Caco-2 (cell line): ENCODE data around the gene RASGRF2. TPM values are rescaled to one million over a fixed set of nuclear protein-coding genes. Genes with fewer than 3 reads are reported as not detected.

Experiments used
- BruUV-seq: library from RNA; stranded (reverse); fragments of 400-500 nt; replicated peaks from 2 replicates; lab custom pipeline; 2021; lab: Mats Ljungman, UMichigan
- CTCF ChIA-PET: fragments of 300-600 bp; sonication (Branson Sonifier 250); formaldehyde crosslinking; loops from one replicate; lab custom pipeline; 2022; ENCODE audit warnings: antibody characterized with exemption; lab: Charles Lee
- POLR2A ChIA-PET: fragments of 300-600 bp; sonication (Branson Sonifier 250); formaldehyde crosslinking; loops from one replicate; lab custom pipeline; 2022; ENCODE audit warnings: antibody characterized with exemption; lab: Charles Lee
- DNase-seq, 2 experiments: peaks; one replicate each; pipeline versions ENCODE4 v3.0.0 to v3.0.0-alpha.2; 2020 to 2022
- H3K27me3 ChIP-seq: replicated peaks from 2 replicates; pipeline ENCODE4 v1.6.0; 2011; ENCODE audit warnings: low read length; ENCODE audit not compliant: control insufficient read depth, insufficient read depth
- H3K36me3 ChIP-seq: 2 replicates; pipeline ENCODE4 v1.5.1; 2011; ENCODE audit warnings: low read length; ENCODE audit not compliant: control insufficient read depth, insufficient read depth
- H3K4me1 ChIP-seq: fragments of 250-450 bp; sonication (Bioruptor Pico); 2 replicates; pipeline ENCODE4 v1.5.1; 2020; ENCODE audit warnings: mild to moderate bottlenecking
- H3K4me3 ChIP-seq: 2 replicates; pipeline ENCODE4 v1.5.1; 2011; ENCODE audit warnings: low read depth, mild to moderate bottlenecking, control low read depth, low read length
- H3K9me3 ChIP-seq: fragments of 250-450 bp; sonication (Bioruptor Pico); 2 replicates; pipeline ENCODE4 v1.5.1; 2020; ENCODE audit warnings: mild to moderate bottlenecking, moderate library complexity
- H3K27ac Mint-ChIP-seq: one replicate; pipeline ENCODE4 v1.8.0; 2022; ENCODE audit warnings: mixed read lengths; ENCODE audit not compliant: unreplicated experiment
- H3K27me3 Mint-ChIP-seq: one replicate; pipeline ENCODE4 v1.8.0; 2022; ENCODE audit warnings: mixed read lengths; ENCODE audit not compliant: insufficient read depth, unreplicated experiment
- H3K36me3 Mint-ChIP-seq: one replicate; pipeline ENCODE4 v1.8.0; 2022; ENCODE audit warnings: mild to moderate bottlenecking, mixed read lengths; ENCODE audit not compliant: insufficient read depth, unreplicated experiment
- H3K4me1 Mint-ChIP-seq: one replicate; pipeline ENCODE4 v1.8.0; 2022; ENCODE audit warnings: low read depth, mixed read lengths; ENCODE audit not compliant: unreplicated experiment
- H3K4me3 Mint-ChIP-seq: one replicate; pipeline ENCODE4 v1.8.0; 2022; ENCODE audit warnings: mild to moderate bottlenecking, moderate library complexity, mixed read lengths; ENCODE audit not compliant: unreplicated experiment
- H3K9me3 Mint-ChIP-seq: one replicate; pipeline ENCODE4 v1.8.0; 2022; ENCODE audit warnings: mixed read lengths; ENCODE audit not compliant: unreplicated experiment
- CTCF ChIP-seq, 2 experiments: fragments of 200-600 bp in 1 of 2; IDR thresholded peaks; 1 replicate in 1 of 2; 2 replicates in 1 of 2; pipeline versions ENCODE4 v1.5.1 to v1.8.0; 2011 to 2022; ENCODE audit warnings: antibody characterized with exemption in 1 of 2, control low read depth in 1 of 2, inconsistent platforms in 1 of 2, low read depth in 1 of 2, low read length in 1 of 2, mild to moderate bottlenecking in 1 of 2, moderate library complexity in 1 of 2; ENCODE audit not compliant: insufficient read depth in 1 of 2, severe bottlenecking in 1 of 2, unreplicated experiment in 1 of 2
- intact Hi-C: fragments of 100-400 bp; cut with micrococcal nuclease; formaldehyde crosslinking; loops from one replicate; pipeline ENCODE4 v1.10.0; 2022; ENCODE audit not compliant: unreplicated experiment
- total RNA-seq: library from RNA; stranded (reverse); gene quantifications from 2 replicates; pipeline ENCODE4 v1.2.3, GENCODE V29; 2022

Gene RASGRF2
- total RNA-seq, 1 experiment from 2014 or later = 23.1 TPM

GRCh38 chr5:81191726-81192372 is 231.7 kb downstream of the RASGRF2 start:
- ChIA-PET CTCF (no interaction called here), POLR2A (no interaction called here)
- peaks cover 11% of the 10 kb centered on the region for H3K4me1 Mint-ChIP-seq
- TF ChIP-seq CTCF (IDR thresholded peaks at IDR 0.05; ENCODE audit: insufficient read depth in 1 of 2, low read depth in 1 of 2, low read length in 1 of 2, severe bottlenecking in 1 of 2, unreplicated experiment in 1 of 2) = no peak
- no peak overlapping the region for H3K27ac Mint-ChIP-seq
- H3K9me3 Mint-ChIP-seq = no peaks in the 10 kb centered on the region
- Histone ChIP-seq H3K36me3 (no peaks in the 10 kb centered on the region), H3K27me3 (no peaks in the 10 kb centered on the region), H3K9me3 (no peaks in the 10 kb centered on the region), H3K4me3 (no peak overlapping the region), H3K4me1 (no peaks in the 10 kb centered on the region; the same call in 1 of the 2 replicates)
- no peaks in the 10 kb centered on the region for H3K36me3 Mint-ChIP-seq
- H3K4me3 Mint-ChIP-seq = no peak overlapping the region
- intact Hi-C loops = loop anchor here (10.0 kb wide), 1 partner anchor 227 kb away; the partner anchor contains the start of gene RASGRF2
- DNase-seq = no peak
- H3K27me3 Mint-ChIP-seq = no peaks in the 10 kb centered on the region
- BruUV-seq = no TSS peak

- H3K9me3 ChIP-seq = no peaks in the 10 kb centered on the region
- peak; percentile 14 to 30 for TF ChIP-seq CTCF (IDR thresholded peaks at IDR 0.05; ENCODE audit: insufficient read depth in 1 of 2, low read depth in 1 of 2, low read length in 1 of 2, severe bottlenecking in 1 of 2, unreplicated experiment in 1 of 2)
- intact Hi-C loops = loop anchor here (10.0 kb wide), 1 partner anchor 228 kb away; the partner anchor contains the start of gene RASGRF2
- H3K9me3 Mint-ChIP-seq = no peaks in the 10 kb centered on the region
- CTCF ChIA-PET = no interaction called here
- peaks cover 11% of the 10 kb centered on the region for H3K4me1 Mint-ChIP-seq
- no TSS peak for BruUV-seq
- POLR2A ChIA-PET = no interaction called here
- no peaks in the 10 kb centered on the region for H3K27me3 Mint-ChIP-seq
- no peaks in the 10 kb centered on the region for H3K36me3 Mint-ChIP-seq
- no peak overlapping the region for H3K4me3 Mint-ChIP-seq
- H3K27ac Mint-ChIP-seq = no peak overlapping the region
- DNase-seq = peak in 1 of 2 experiments; percentile 10
- H3K36me3 ChIP-seq = no peaks in the 10 kb centered on the region
- H3K4me3 ChIP-seq = no peak overlapping the region
- H3K27me3 ChIP-seq = no peaks in the 10 kb centered on the region
- H3K4me1 ChIP-seq = no peaks in the 10 kb centered on the region; the same call in 1 of the 2 replicates
These were observed 232.2 kb downstream of the RASGRF2 start for GRCh38 chr5:81192373-81192750.

DNA sequence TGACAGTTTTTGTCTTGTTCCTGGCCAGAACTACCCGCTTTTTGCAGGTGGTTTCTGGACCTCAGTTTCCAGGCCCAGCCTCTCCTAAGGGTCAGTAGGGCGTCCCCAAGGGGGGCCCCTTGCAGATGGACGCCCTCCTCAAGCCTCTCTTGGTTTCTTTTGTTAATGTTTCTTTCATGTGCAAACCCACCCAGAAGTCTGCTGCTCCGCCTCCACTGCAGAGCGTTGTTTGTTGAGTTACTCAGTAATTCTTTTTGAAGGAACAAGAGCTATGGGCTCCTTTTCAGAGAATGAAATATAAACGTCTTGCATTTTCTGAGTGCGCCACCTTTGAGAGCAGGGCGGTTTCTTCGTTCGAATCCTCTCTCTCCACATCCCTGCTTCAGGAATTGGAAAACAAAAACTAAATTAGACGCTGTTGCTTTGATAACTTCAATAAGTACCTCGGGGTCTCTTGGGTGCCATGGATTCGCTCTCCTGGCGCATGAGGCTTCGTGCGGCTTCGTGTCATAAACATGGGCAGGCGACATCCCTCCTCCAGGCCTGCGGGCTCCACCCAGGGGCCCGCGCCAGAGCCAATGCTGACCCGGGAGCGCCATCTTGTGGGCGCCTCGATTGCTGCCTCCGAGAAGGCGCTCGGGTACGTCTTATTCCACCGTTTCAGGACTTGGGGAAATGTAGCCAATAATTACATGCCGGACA is 234.6 kb downstream of the RASGRF2 start:
- DNase-seq = peak; percentile 82 to 88
- no peaks in the 10 kb centered on the region for H3K9me3 Mint-ChIP-seq
- POLR2A ChIA-PET = no interaction called here
- Histone ChIP-seq H3K4me1 (no peaks in the 10 kb centered on the region; the same call in 1 of the 2 replicates), H3K27me3 (no peaks in the 10 kb centered on the region), H3K9me3 (no peaks in the 10 kb centered on the region), H3K4me3 (no peak overlapping the region), H3K36me3 (no peaks in the 10 kb centered on the region)
- H3K4me3 Mint-ChIP-seq = peak overlapping the region; percentile 59
- H3K27ac Mint-ChIP-seq = no peak overlapping the region
- peak; percentile 85 to 92 for TF ChIP-seq CTCF (IDR thresholded peaks at IDR 0.05; ENCODE audit: insufficient read depth in 1 of 2, low read depth in 1 of 2, low read length in 1 of 2, severe bottlenecking in 1 of 2, unreplicated experiment in 1 of 2)
- H3K4me1 Mint-ChIP-seq = peaks cover 10% of the 10 kb centered on the region
- H3K36me3 Mint-ChIP-seq = no peaks in the 10 kb centered on the region
- CTCF ChIA-PET = interaction anchor here (0.9 to 1.0 kb wide), 2 partner anchors 29 to 87 kb away, joined by 3 read pairs; no protein-coding TSS in a partner anchor
- no TSS peak for BruUV-seq
- intact Hi-C loops = loop anchor here (5.0 to 10.0 kb wide), 3 partner anchors 230 to 507 kb away; partner anchors contain the start of gene RASGRF2
- no peaks in the 10 kb centered on the region for H3K27me3 Mint-ChIP-seq
